CD4-positive, alpha-beta T cell (primary cell): ENCODE results near the gene FRY. TPM values are rescaled to one million over a fixed set of nuclear protein-coding genes. Genes with fewer than 3 reads are reported as not detected.

Source experiments
- ATAC-seq: fragments of 200-7000 bp; cut with Tn5 transposase; one replicate; pipeline ENCODE4 v1.10.0; 2022; ENCODE audit warnings: mild to moderate bottlenecking; ENCODE audit not compliant: poor library complexity
- CTCF ChIA-PET: fragments of 350-600 bp; sonication (Branson Sonifier 250); formaldehyde crosslinking; loops from one replicate; lab custom pipeline; 2021; ENCODE audit warnings: antibody characterized with exemption, inconsistent platforms; lab: Charles Lee
- POLR2A ChIA-PET: fragments of 350-600 bp; sonication (Branson Sonifier 250); formaldehyde crosslinking; loops from one replicate; lab custom pipeline; 2021; ENCODE audit warnings: antibody characterized with exemption, inconsistent platforms; lab: Charles Lee
- DNase-seq, 14 experiments: peaks; one replicate each; pipeline ENCODE4 v3.0.0-alpha.2; 2013 to 2020; ENCODE audit warnings: mixed read lengths in 2 of 14
- H3K27ac ChIP-seq, 2 donors: one replicate each; pipeline versions ENCODE4 v1.5.1 to v1.7.0; 2013; ENCODE audit warnings: low read length in 2 of 2, low read depth in 1 of 2, mild to moderate bottlenecking in 1 of 2
- H3K27me3 ChIP-seq, 2 experiments: 1 replicate in 1 of 2; 2 replicates in 1 of 2; pipeline versions ENCODE4 v1.6.1 to v1.7.0; 2013; ENCODE audit warnings: low read length in 2 of 2, control low read depth in 1 of 2, mild to moderate bottlenecking in 1 of 2, moderate library complexity in 1 of 2; ENCODE audit not compliant: insufficient read depth in 2 of 2, control insufficient read depth in 1 of 2
- H3K36me3 ChIP-seq: one replicate; pipeline ENCODE4 v1.6.1; 2013; ENCODE audit warnings: low read length, control low read depth; ENCODE audit not compliant: insufficient read depth
- H3K4me1 ChIP-seq: one replicate; pipeline ENCODE4 v1.6.1; 2013; ENCODE audit warnings: low read length, control low read depth; ENCODE audit not compliant: insufficient read depth
- H3K4me3 ChIP-seq: one replicate; pipeline ENCODE4 v1.5.1; 2013; ENCODE audit warnings: mild to moderate bottlenecking, low read length, moderate library complexity
- H3K9me3 ChIP-seq, 2 experiments: 1 replicate in 1 of 2; 2 replicates in 1 of 2; pipeline versions ENCODE4 v1.6.1 to v1.7.0; 2013; ENCODE audit warnings: low read length in 2 of 2, mild to moderate bottlenecking in 2 of 2, control low read depth in 1 of 2, moderate library complexity in 1 of 2; ENCODE audit not compliant: control insufficient read depth in 1 of 2, insufficient read depth in 1 of 2
- H3K27ac Mint-ChIP-seq: one replicate; pipeline ENCODE4 v1.8.0; 2020; ENCODE audit warnings: mixed read lengths
- H3K27me3 Mint-ChIP-seq: one replicate; pipeline ENCODE4 v1.8.0; 2021; ENCODE audit warnings: mixed read lengths
- H3K36me3 Mint-ChIP-seq: one replicate; pipeline ENCODE4 v1.8.0; 2021; ENCODE audit warnings: low read depth, mixed read lengths
- H3K4me1 Mint-ChIP-seq: one replicate; pipeline ENCODE4 v1.8.0; 2021; ENCODE audit warnings: low read depth, mixed read lengths
- H3K4me3 Mint-ChIP-seq: one replicate; pipeline ENCODE4 v1.8.0; 2020; ENCODE audit warnings: mild to moderate bottlenecking, mixed read lengths
- H3K9me3 Mint-ChIP-seq: one replicate; pipeline ENCODE4 v1.8.0; 2020; ENCODE audit warnings: mixed read lengths
- CTCF ChIP-seq: fragments of 200-600 bp; IDR thresholded peaks from one replicate; pipeline ENCODE4 v1.8.0; 2022; ENCODE audit warnings: antibody characterized with exemption, mild to moderate bottlenecking
- intact Hi-C, 2 experiments: fragments of 100-400 bp; cut with DNase I in 1 of 2; cut with micrococcal nuclease in 1 of 2; formaldehyde crosslinking; loops; one replicate each; pipeline versions ENCODE4 v1.15.1 to v1.9.0; 2023 to 2025; cut with DNase I, micrococcal nuclease
- total RNA-seq, 174 experiments: library from RNA in 2 of 174; stranded (reverse) in 2 of 174; gene quantifications; one replicate each; pipeline ENCODE4 v1.2.3 and lab custom pipeline; 2021 to 2026

FRY gene
- total RNA-seq, 2 experiments from 2014 or later = 13.7 to 18.4 TPM

GRCh38 chr13:32060401-32060878 lies 28.9 kb downstream of the FRY start:
- H3K4me1 ChIP-seq = no peaks in the 10 kb centered on the region
- intact Hi-C loops = no loop called here
- ATAC-seq (no peak), DNase-seq (no peak)
- ChIA-PET CTCF (no interaction called here), POLR2A (no interaction called here)
- no peaks in the 10 kb centered on the region for H3K9me3 Mint-ChIP-seq
- no peak overlapping the region for H3K27ac Mint-ChIP-seq
- H3K4me3 Mint-ChIP-seq = no peak overlapping the region
- no peak for TF ChIP-seq CTCF
- H3K27me3 ChIP-seq = no peaks in the 10 kb centered on the region
- no peaks in the 10 kb centered on the region for H3K9me3 ChIP-seq
- peaks cover 8% of the 10 kb centered on the region for H3K4me1 Mint-ChIP-seq
- no peak overlapping the region for H3K27ac ChIP-seq
- no peaks in the 10 kb centered on the region for H3K36me3 Mint-ChIP-seq
- no peaks in the 10 kb centered on the region for H3K36me3 ChIP-seq
- H3K4me3 ChIP-seq = no peak overlapping the region
- H3K27me3 Mint-ChIP-seq = no peaks in the 10 kb centered on the region

GRCh38 chr13:32063619-32064233 lies 32.2 kb downstream of the FRY start:
- Histone ChIP-seq H3K4me1 (no peaks in the 10 kb centered on the region), H3K27ac (no peak overlapping the region), H3K9me3 (no peaks in the 10 kb centered on the region), H3K36me3 (no peaks in the 10 kb centered on the region), H3K4me3 (no peak overlapping the region), H3K27me3 (no peaks in the 10 kb centered on the region)
- TF ChIP-seq CTCF = no peak
- Mint-ChIP-seq H3K4me1 (peaks cover 8% of the 10 kb centered on the region), H3K4me3 (no peak overlapping the region), H3K36me3 (no peaks in the 10 kb centered on the region), H3K27me3 (no peaks in the 10 kb centered on the region), H3K9me3 (no peaks in the 10 kb centered on the region), H3K27ac (no peak overlapping the region)
- ChIA-PET POLR2A (no interaction called here), CTCF (interaction anchor here (0.8 kb wide), 1 partner anchor 16 kb away, joined by 3 read pairs; no protein-coding TSS in a partner anchor)
- intact Hi-C loops = no loop called here
- ATAC-seq = no peak
- DNase-seq = no peak

GRCh38 chr13:32067149-32067961 lies 35.8 kb downstream of the FRY start:
- H3K36me3 Mint-ChIP-seq = no peaks in the 10 kb centered on the region
- no peak overlapping the region for H3K27ac Mint-ChIP-seq
- Histone ChIP-seq H3K4me3 (no peak overlapping the region), H3K27me3 (no peaks in the 10 kb centered on the region), H3K9me3 (no peaks in the 10 kb centered on the region), H3K4me1 (no peaks in the 10 kb centered on the region), H3K36me3 (no peaks in the 10 kb centered on the region), H3K27ac (no peak overlapping the region)
- no peaks in the 10 kb centered on the region for H3K27me3 Mint-ChIP-seq
- H3K4me3 Mint-ChIP-seq = no peak overlapping the region
- intact Hi-C loops = no loop called here
- CTCF ChIA-PET = no interaction called here
- DNase-seq (no peak), ATAC-seq (no peak)
- TF ChIP-seq CTCF = no peak
- no peaks in the 10 kb centered on the region for H3K4me1 Mint-ChIP-seq
- no peaks in the 10 kb centered on the region for H3K9me3 Mint-ChIP-seq
- POLR2A ChIA-PET = interaction anchor here (0.6 kb wide), 1 partner anchor 280 kb away, joined by 3 read pairs; no protein-coding TSS in a partner anchor
